Ectodermal cell (in vitro differentiated cells): ENCODE measurements around the gene ZER1.
"Not testable (repeated sequence)": the region's sequence is repeated elsewhere in the genome, so short reads cannot be mapped to it uniquely, and the experiment has no call there.

Experiments
- H3K27ac ChIP-seq: 2 replicates; pipeline ENCODE4 v1.7.0; 2013; ENCODE audit warnings: mild to moderate bottlenecking, low read depth, low read length; ENCODE audit not compliant: insufficient read depth, poor library complexity, severe bottlenecking
- H3K27me3 ChIP-seq: 2 replicates; pipeline ENCODE4 v1.7.0; 2013; ENCODE audit warnings: mild to moderate bottlenecking, low read length; ENCODE audit not compliant: insufficient read depth, control insufficient read depth, poor library complexity, severe bottlenecking
- H3K36me3 ChIP-seq: one replicate; pipeline ENCODE4 v1.7.0; 2013; ENCODE audit warnings: low read length; ENCODE audit not compliant: control insufficient read depth, insufficient read depth
- H3K4me1 ChIP-seq: one replicate; pipeline ENCODE4 v1.7.0; 2013; ENCODE audit warnings: low read length; ENCODE audit not compliant: control insufficient read depth, insufficient read depth
- H3K4me3 ChIP-seq: 2 replicates; pipeline ENCODE4 v1.7.0; 2013; ENCODE audit warnings: low read depth, low read length, control low read depth; ENCODE audit not compliant: insufficient read depth
- H3K9me3 ChIP-seq: 2 replicates; pipeline ENCODE4 v1.7.0; 2013; ENCODE audit warnings: mild to moderate bottlenecking, low read length, moderate library complexity; ENCODE audit not compliant: control insufficient read depth
- WGBS, 2 experiments: methylation state at CpG; one replicate each; pipeline ENCODE4 v1.1.7; 2013; ENCODE audit warnings: missing lambda C conversion rate in 2 of 2; 5-methylcytosine and 5-hydroxymethylcytosine counted together

The ZER1 gene

GRCh38 chr9:128694344-128694743 lies 77.4 kb downstream of the ZER1 start:
- Histone ChIP-seq H3K4me1 (peaks cover 4% of the 10 kb centered on the region), H3K4me3 (no peak overlapping the region), H3K9me3 (no peaks in the 10 kb centered on the region), H3K27ac (no peak overlapping the region), H3K27me3 (no peaks in the 10 kb centered on the region), H3K36me3 (peaks cover 42% of the 10 kb centered on the region)
- 93 to 97% methylated on average over 6 of the region's 6 CpGs for WGBS, 2 experiments

GRCh38 chr9:128693738-128694137 lies 78.0 kb downstream of the ZER1 start:
- H3K27me3 ChIP-seq, H3K4me1 ChIP-seq, H3K4me3 ChIP-seq, H3K9me3 ChIP-seq, H3K27ac ChIP-seq: not testable (repeated sequence)
- 96 to 99% methylated on average over 3 of the region's 3 CpGs for WGBS, 2 experiments
- H3K36me3 ChIP-seq = peaks cover 42% of the 10 kb centered on the region

GRCh38 chr9:128690684-128691034 lies 81.1 kb downstream of the ZER1 start:
- peaks cover 31% of the 10 kb centered on the region for H3K36me3 ChIP-seq
- peak overlapping the region; percentile 94 for H3K4me3 ChIP-seq
- no peak overlapping the region for H3K27ac ChIP-seq
- H3K4me1 ChIP-seq = peaks cover 17% of the 10 kb centered on the region
- 15 to 22% methylated on average over 5 of the region's 5 CpGs for WGBS, 2 experiments
- H3K9me3 ChIP-seq = no peaks in the 10 kb centered on the region
- no peaks in the 10 kb centered on the region for H3K27me3 ChIP-seq

- H3K9me3 ChIP-seq = no peaks in the 10 kb centered on the region
- peaks cover 23% of the 10 kb centered on the region for H3K4me1 ChIP-seq
- WGBS, 2 experiments = 0% methylated on average over 81 to 83 of the region's 83 CpGs
- H3K27ac ChIP-seq = peak overlapping the region; percentile 50
- peak overlapping the region; percentile 94 for H3K4me3 ChIP-seq
- H3K36me3 ChIP-seq = peaks cover 28% of the 10 kb centered on the region
- no peaks in the 10 kb centered on the region for H3K27me3 ChIP-seq
These were observed 81.7 kb downstream of the ZER1 start for GRCh38 chr9:128689820-128690683.

GRCh38 chr9:128689293-128689774 lies 82.4 kb downstream of the ZER1 start:
- Histone ChIP-seq H3K27ac (peak overlapping the region; percentile 91), H3K4me1 (peaks cover 28% of the 10 kb centered on the region), H3K9me3 (no peaks in the 10 kb centered on the region), H3K27me3 (no peaks in the 10 kb centered on the region), H3K36me3 (peaks cover 25% of the 10 kb centered on the region), H3K4me3 (peak overlapping the region; percentile 94)
- WGBS, 2 experiments = 0% methylated on average over 76 to 80 of the region's 80 CpGs

GRCh38 chr9:128688501-128689292 lies 83.0 kb downstream of the ZER1 start, which contains the start of gene SET:
Gene SET, plus strand, starts transcription at chr9:128689222. Its CDS starts 361 bp downstream, at chr9:128689583.
- Histone ChIP-seq H3K27me3 (no peaks in the 10 kb centered on the region), H3K27ac (peak within 1 kb of the TSS; percentile 91), H3K36me3 (peaks cover 19% of the 10 kb centered on the region), H3K4me3 (peak within 1 kb of the TSS; percentile 94), H3K4me1 (peaks cover 28% of the 10 kb centered on the region), H3K9me3 (no peaks in the 10 kb centered on the region)
- 3 to 4% methylated on average over 93 of the region's 93 CpGs for WGBS, 2 experiments

- H3K4me1 ChIP-seq = peaks cover 28% of the 10 kb centered on the region
- no peaks in the 10 kb centered on the region for H3K27me3 ChIP-seq
- no peak overlapping the region for H3K4me3 ChIP-seq
- peaks cover 7% of the 10 kb centered on the region for H3K36me3 ChIP-seq
- H3K9me3 ChIP-seq = no peaks in the 10 kb centered on the region
- WGBS, 2 experiments = 78 to 81% methylated on average over 4 of the region's 4 CpGs
- no peak overlapping the region for H3K27ac ChIP-seq
These were observed 84.3 kb downstream of the ZER1 start for GRCh38 chr9:128687453-128687852.

- no peaks in the 10 kb centered on the region for H3K36me3 ChIP-seq
- no peaks in the 10 kb centered on the region for H3K27me3 ChIP-seq
- no peaks in the 10 kb centered on the region for H3K9me3 ChIP-seq
- 41 to 44% methylated on average over 16 to 17 of the region's 17 CpGs for WGBS, 2 experiments
- H3K4me1 ChIP-seq = peaks cover 23% of the 10 kb centered on the region
- no peak overlapping the region for H3K27ac ChIP-seq
- H3K4me3 ChIP-seq = peak overlapping the region; percentile 66
These were observed 85.9 kb downstream of the ZER1 start for GRCh38 chr9:128685636-128686489.

GRCh38 chr9:128684325-128685199 lies 87.2 kb downstream of the ZER1 start:
- Histone ChIP-seq H3K4me3 (peak overlapping the region; percentile 66), H3K9me3 (no peaks in the 10 kb centered on the region), H3K27me3 (no peaks in the 10 kb centered on the region), H3K36me3 (no peaks in the 10 kb centered on the region), H3K27ac (peak overlapping the region; percentile 88), H3K4me1 (peaks cover 23% of the 10 kb centered on the region)
- WGBS, 2 experiments = 1% methylated on average over 15 of the region's 15 CpGs
